Measurements from ENCODE around the gene KIZ. TPM values are rescaled to one million over a fixed set of nuclear protein-coding genes. Genes with fewer than 3 reads are reported as not detected.

KIZ gene
- total RNA-seq, 1 experiment from 2014 or later: 17.6 TPM

- TF ChIP-seq REST (IDR thresholded peaks at IDR 0.05; ENCODE audit: low read depth) (no peak), SRF (IDR thresholded peaks at IDR 0.05; ENCODE audit: low read depth) (no peak), FOSL1 (IDR thresholded peaks at IDR 0.05; ENCODE audit: low read depth) (no peak), EZH2 (IDR thresholded peaks at IDR 0.05) (no peak), EGR1 (IDR thresholded peaks at IDR 0.05; ENCODE audit: low read depth) (no peak), EZH2phosphoT487 (IDR thresholded peaks at IDR 0.05; ENCODE audit: borderline replicate concordance) (no peak), ZFX (IDR thresholded peaks at IDR 0.05) (no peak), CBX3 (IDR thresholded peaks at IDR 0.05; ENCODE audit: low read depth) (no peak), POLR2A (IDR thresholded peaks at IDR 0.05; ENCODE audit: borderline replicate concordance, extremely low read depth, insufficient read depth, insufficient read length) (no peak), CTCF (IDR thresholded peaks at IDR 0.05 in 2 of 3, conservative IDR thresholded peaks at IDR 0.05 in 1 of 3; ENCODE audit: borderline replicate concordance in 1 of 3, insufficient read depth in 1 of 3, low read depth in 2 of 3, low read length in 2 of 3) (no peak), ATF3 (IDR thresholded peaks at IDR 0.05) (no peak), YY1 (IDR thresholded peaks at IDR 0.05; ENCODE audit: extremely low read depth, insufficient replicate concordance, low read depth, low read length) (no peak), SP1 (IDR thresholded peaks at IDR 0.05; ENCODE audit: low read depth) (no peak), CEBPB (IDR thresholded peaks at IDR 0.05; ENCODE audit: low read depth) (no peak)
These were observed 162.9 kb downstream of the KIZ start (continued) for GRCh38 chr20:21288587-21289370.
